Activated naive CD4-positive, alpha-beta T cell treated with anti-CD3 and anti-CD28 coated beads, Interleukin-2, amount 50 U/mL, for 72 hours (primary cell): ENCODE measurements around the gene ANXA6. TPM values are rescaled to one million over a fixed set of nuclear protein-coding genes. Genes with fewer than 3 reads are reported as not detected.
"Not testable (repeated sequence)": the region's sequence is repeated elsewhere in the genome, so short reads cannot be mapped to it uniquely, and the experiment has no call there.

Source experiments
- ATAC-seq, 2 donors: fragments of 150-1000 bp; cut with Tn5 transposase; 2 replicates each; pipeline ENCODE4 v1.10.0; 2021; ENCODE audit warnings: mild to moderate bottlenecking in 2 of 2, moderate library complexity in 2 of 2
- DNase-seq, 2 donors: peaks; one replicate each; pipeline ENCODE4 v3.0.0; 2021 to 2022; ENCODE audit warnings: low spot score in 2 of 2
- H3K27ac Mint-ChIP-seq, 2 donors: one replicate each; pipeline ENCODE4 v1.8.0; 2022; ENCODE audit warnings: mild to moderate bottlenecking in 2 of 2, mixed read lengths in 2 of 2
- H3K36me3 Mint-ChIP-seq, 2 donors: one replicate each; pipeline ENCODE4 v1.8.0; 2022; ENCODE audit warnings: mixed read lengths in 2 of 2
- H3K9me3 Mint-ChIP-seq, 2 donors: one replicate each; pipeline ENCODE4 v1.8.0; 2022; ENCODE audit warnings: mixed read lengths in 2 of 2
- total RNA-seq, 2 donors: library from RNA; stranded (reverse); gene quantifications; one replicate each; pipeline ENCODE4 v1.2.3, GENCODE V29; 2022

Gene ANXA6
- total RNA-seq, 2 donors from 2014 or later = 282 to 356 TPM

GRCh38 chr5:151184316-151185042, 26.9 kb upstream of the ANXA6 start:
- no peak for DNase-seq
- peaks cover 7% of the 10 kb centered on the region in 2 donors for H3K9me3 Mint-ChIP-seq
- ATAC-seq = no peak
- no peak overlapping the region for H3K27ac Mint-ChIP-seq
- H3K36me3 Mint-ChIP-seq = peaks cover 12 to 15% of the 10 kb centered on the region in 2 donors

GRCh38 chr5:151183456-151184245, 26.1 kb upstream of the ANXA6 start:
- no peak for ATAC-seq
- DNase-seq = no peak
- Mint-ChIP-seq H3K9me3 (no peaks in the 10 kb centered on the region), H3K27ac (peak overlapping the region in 1 of 2 donors; percentile 68), H3K36me3 (peaks cover 4 to 10% of the 10 kb centered on the region in 2 donors)

- Mint-ChIP-seq H3K36me3 (peaks cover 3 to 9% of the 10 kb centered on the region in 2 donors), H3K27ac (peak overlapping the region in 1 of 2 donors; percentile 68), H3K9me3 (peaks cover 0 to 2% of the 10 kb centered on the region in 2 donors)
- ATAC-seq (no peak), DNase-seq (no peak)
These were observed 25.4 kb upstream of the ANXA6 start for GRCh38 chr5:151182976-151183375.

- peaks cover 0 to 5% of the 10 kb centered on the region in 2 donors for H3K36me3 Mint-ChIP-seq
- H3K27ac Mint-ChIP-seq = peak overlapping the region; percentile 68 to 95
- H3K9me3 Mint-ChIP-seq = peaks cover 0 to 4% of the 10 kb centered on the region in 2 donors
- ATAC-seq = no peak
- no peak for DNase-seq
These were observed 24.9 kb upstream of the ANXA6 start for GRCh38 chr5:151182524-151182900.

GRCh38 chr5:151181818-151182523, 24.4 kb upstream of the ANXA6 start:
- Mint-ChIP-seq H3K36me3 (peaks cover 0 to 5% of the 10 kb centered on the region in 2 donors), H3K27ac (peak overlapping the region; percentile 68 to 95), H3K9me3 (peaks cover 0 to 4% of the 10 kb centered on the region in 2 donors)
- DNase-seq (no peak), ATAC-seq (peak in 1 of 2 donors; percentile 53)

GRCh38 chr5:151180291-151180690, 22.7 kb upstream of the ANXA6 start:
- H3K36me3 Mint-ChIP-seq = peaks cover 0 to 5% of the 10 kb centered on the region in 2 donors
- H3K27ac Mint-ChIP-seq = peak overlapping the region; percentile 68 to 79
- DNase-seq (no peak), ATAC-seq (no peak)
- H3K9me3 Mint-ChIP-seq = peaks cover 0 to 4% of the 10 kb centered on the region in 2 donors

- H3K36me3 Mint-ChIP-seq = peaks cover 0 to 5% of the 10 kb centered on the region in 2 donors
- DNase-seq (no peak), ATAC-seq (no peak)
- peak overlapping the region in 1 of 2 donors; percentile 50 for H3K27ac Mint-ChIP-seq
- H3K9me3 Mint-ChIP-seq = peaks cover 0 to 4% of the 10 kb centered on the region in 2 donors
These were observed 21.9 kb upstream of the ANXA6 start for GRCh38 chr5:151179489-151179840.

GRCh38 chr5:151178777-151179488, 21.4 kb upstream of the ANXA6 start:
- ATAC-seq (no peak), DNase-seq (no peak)
- Mint-ChIP-seq H3K27ac (peak overlapping the region in 1 of 2 donors; percentile 50), H3K9me3 (peaks cover 0 to 4% of the 10 kb centered on the region in 2 donors), H3K36me3 (peaks cover 0 to 5% of the 10 kb centered on the region in 2 donors)

GRCh38 chr5:151178372-151178771, 20.8 kb upstream of the ANXA6 start:
- DNase-seq (no peak), ATAC-seq (no peak)
- Mint-ChIP-seq H3K9me3 (peaks cover 0 to 4% of the 10 kb centered on the region in 2 donors), H3K36me3 (peaks cover 0 to 5% of the 10 kb centered on the region in 2 donors), H3K27ac (no peak overlapping the region)

GRCh38 chr5:151176268-151176667, 18.7 kb upstream of the ANXA6 start:
- not testable (repeated sequence) for H3K9me3 Mint-ChIP-seq, H3K27ac Mint-ChIP-seq, H3K36me3 Mint-ChIP-seq, ATAC-seq, DNase-seq

- peaks cover 0 to 5% of the 10 kb centered on the region in 2 donors for H3K36me3 Mint-ChIP-seq
- no peak for DNase-seq
- no peak for ATAC-seq
- H3K27ac Mint-ChIP-seq = no peak overlapping the region
- peaks cover 0 to 4% of the 10 kb centered on the region in 2 donors for H3K9me3 Mint-ChIP-seq
These were observed 17.1 kb upstream of the ANXA6 start for GRCh38 chr5:151174612-151175101.

GRCh38 chr5:151173711-151174611, 16.4 kb upstream of the ANXA6 start:
- no peak overlapping the region for H3K27ac Mint-ChIP-seq
- peaks cover 0 to 4% of the 10 kb centered on the region in 2 donors for H3K36me3 Mint-ChIP-seq
- peaks cover 0 to 4% of the 10 kb centered on the region in 2 donors for H3K9me3 Mint-ChIP-seq
- no peak for ATAC-seq
- DNase-seq = no peak

- H3K36me3 Mint-ChIP-seq = no peaks in the 10 kb centered on the region
- H3K27ac Mint-ChIP-seq = peak overlapping the region in 1 of 2 donors; percentile 25
- no peaks in the 10 kb centered on the region for H3K9me3 Mint-ChIP-seq
- ATAC-seq (no peak), DNase-seq (peak in 1 of 2 donors; percentile 18)
These were observed 13.9 kb upstream of the ANXA6 start for GRCh38 chr5:151171529-151171928.

- Mint-ChIP-seq H3K9me3 (no peaks in the 10 kb centered on the region), H3K36me3 (no peaks in the 10 kb centered on the region), H3K27ac (no peak overlapping the region)
- ATAC-seq (no peak), DNase-seq (peak in 1 of 2 donors; percentile 3)
These were observed 11.2 kb upstream of the ANXA6 start for GRCh38 chr5:151168602-151169344.

- H3K9me3 Mint-ChIP-seq = no peaks in the 10 kb centered on the region
- ATAC-seq = no peak
- DNase-seq = peak in 1 of 2 donors; percentile 21
- H3K36me3 Mint-ChIP-seq = no peaks in the 10 kb centered on the region
- H3K27ac Mint-ChIP-seq = no peak overlapping the region
These were observed 9.4 kb upstream of the ANXA6 start for GRCh38 chr5:151167022-151167421.
